HG03457 (cell line): ENCODE data around the gene FAM199X.
"Not testable (repeated sequence)": the region's sequence is repeated elsewhere in the genome, so short reads cannot be mapped to it uniquely, and the experiment has no call there.

Source experiments
- ATAC-seq: cut with Tn5 transposase; IDR thresholded peaks from one replicate; pipeline ENCODE4 v1.9.1; 2021; ENCODE audit warnings: moderate number of reproducible peaks; ENCODE audit not compliant: unreplicated experiment

Gene FAM199X

DNA sequence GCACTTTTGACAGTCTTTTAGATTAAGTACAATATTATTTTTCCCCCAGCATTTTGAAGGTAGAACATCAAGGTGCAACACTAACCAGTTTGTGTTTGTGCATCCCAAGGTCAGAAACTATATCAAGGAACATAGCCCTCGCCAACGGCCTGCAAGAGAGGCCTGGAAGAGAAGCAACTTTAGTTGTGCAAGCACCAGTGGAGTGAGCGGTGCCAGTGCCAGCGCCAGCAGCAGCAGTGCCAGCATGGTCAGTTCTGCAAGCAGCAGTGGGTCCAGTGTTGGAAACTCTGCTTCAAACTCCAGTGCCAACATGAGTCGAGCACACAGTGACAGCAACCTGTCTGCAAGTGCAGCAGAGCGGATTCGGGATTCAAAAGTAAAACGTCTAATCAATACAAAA is 21.7 kb downstream of the FAM199X start:
- ATAC-seq = no peak

DNA sequence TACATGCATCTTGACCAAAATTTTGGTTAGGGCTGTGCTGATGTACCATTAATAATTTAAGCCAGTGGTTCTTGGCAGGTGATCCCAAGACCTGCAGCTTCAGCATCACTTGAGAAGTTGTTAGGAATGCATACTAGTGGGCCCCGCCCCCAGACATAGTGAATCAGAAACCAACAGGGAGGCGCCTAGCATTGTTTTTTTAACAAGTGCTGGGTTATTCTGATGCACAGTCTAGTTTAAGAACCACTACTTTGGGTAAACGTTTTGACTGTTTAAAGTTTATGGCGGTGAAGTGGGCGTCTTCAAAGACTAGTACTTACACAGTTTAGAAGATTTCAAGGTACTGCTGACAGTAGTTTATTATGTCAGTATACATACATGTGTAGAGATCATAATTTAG is 23.6 kb downstream of the FAM199X start:
- no peak for ATAC-seq

DNA sequence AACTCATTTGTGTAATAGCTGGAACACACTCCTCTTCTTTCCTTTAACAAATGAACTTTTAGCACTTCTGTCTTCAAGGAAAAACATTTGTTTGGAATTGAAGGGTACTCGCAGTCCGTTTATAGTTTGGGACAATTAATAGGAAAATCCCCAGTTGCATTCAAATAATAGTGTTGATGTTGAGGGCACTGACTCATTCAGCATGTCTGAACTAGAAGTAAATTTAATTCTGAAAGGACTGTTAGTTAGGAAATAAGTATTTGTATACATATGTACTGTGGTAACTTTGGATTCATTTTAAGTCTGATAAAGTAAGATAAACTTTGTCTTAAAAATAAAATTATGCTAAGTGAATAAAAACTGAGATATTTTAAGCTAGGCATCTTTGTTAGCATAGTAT is 27.2 kb downstream of the FAM199X start:
- ATAC-seq = no peak

DNA sequence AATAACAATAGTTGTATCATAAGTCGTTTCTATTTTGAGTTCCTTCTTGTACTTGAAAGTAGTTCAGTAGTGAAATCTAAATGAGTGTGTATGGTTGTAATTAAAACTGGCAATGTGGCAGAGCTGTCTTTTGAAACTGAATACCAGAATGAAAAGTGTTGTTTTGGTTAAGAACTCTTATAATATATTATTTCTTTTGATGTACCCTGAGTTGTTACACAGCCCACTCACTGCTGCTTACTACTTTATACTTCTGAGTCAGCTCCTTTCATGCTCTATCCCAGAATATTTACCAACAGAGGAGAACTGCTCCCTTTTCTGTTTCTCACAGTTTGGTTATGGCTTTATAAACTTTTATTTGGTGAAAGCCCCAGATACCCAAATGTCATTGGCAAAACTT is 28.8 kb downstream of the FAM199X start:
- no peak for ATAC-seq

DNA sequence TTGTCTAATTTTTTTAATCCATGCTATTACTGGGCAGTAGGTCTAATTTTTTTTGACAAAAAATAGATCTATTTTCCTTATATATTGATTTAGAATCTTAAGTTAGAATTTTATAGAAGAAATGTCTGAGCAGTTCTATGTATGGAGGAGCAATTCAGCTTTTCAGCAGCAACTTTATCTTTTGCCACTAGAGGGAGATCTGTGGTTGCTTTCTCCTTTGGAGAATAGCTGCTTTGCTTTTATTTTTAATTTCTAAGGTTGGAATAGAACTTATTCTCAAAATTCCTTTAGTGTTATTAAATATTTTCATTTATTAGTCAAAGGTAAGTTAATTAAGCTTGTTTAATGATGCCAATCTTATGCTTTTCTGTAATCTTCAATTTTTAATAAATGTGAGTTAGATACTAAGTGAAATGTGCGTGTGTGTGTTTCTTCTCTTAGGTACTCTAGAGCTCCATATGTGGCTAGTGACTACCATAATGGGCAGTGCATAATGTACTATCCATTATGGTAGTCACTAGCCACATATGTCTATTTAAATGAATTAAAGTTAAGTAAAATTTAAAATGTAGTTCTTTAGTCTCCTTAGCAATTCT is 29.3 kb downstream of the FAM199X start:
- ATAC-seq = no peak

DNA sequence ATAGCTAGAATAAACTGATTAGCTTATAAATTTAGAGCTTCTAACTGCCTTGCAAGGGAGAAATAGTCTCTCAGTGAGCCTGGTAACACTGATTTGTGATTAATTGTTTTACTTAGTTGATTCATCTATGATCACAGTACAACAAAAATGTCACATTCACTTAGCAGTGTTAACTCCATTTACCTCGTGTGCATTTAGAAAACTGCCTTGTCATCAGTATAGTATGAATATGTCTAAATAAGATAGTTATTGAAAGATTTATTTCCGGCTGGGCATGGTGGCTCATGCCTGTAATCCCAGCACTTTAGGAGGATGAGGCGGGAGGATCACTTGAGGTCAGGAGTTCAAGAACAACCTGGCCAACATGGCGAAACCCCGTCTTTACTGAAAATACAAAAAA is 39.3 kb downstream of the FAM199X start:
- ATAC-seq = no peak

DNA sequence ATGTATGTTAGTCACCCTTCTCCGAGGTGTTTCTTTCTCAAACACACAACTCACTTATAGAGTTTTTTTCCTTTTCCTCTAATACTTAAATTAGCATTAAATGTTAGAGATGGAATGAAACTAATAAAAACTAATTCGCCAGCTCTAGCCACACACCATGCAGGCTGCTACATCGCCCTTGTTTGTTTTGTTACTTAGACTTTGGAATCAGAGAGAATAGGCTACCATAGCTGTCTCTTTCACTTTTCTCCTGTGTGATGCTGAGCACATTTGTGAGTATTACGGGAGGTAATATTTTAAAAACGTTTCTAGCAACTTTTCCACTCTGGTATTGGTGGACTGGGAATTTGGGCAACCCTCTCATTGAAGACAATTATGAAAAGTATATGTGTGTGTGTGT is 44.9 kb downstream of the FAM199X start:
- no peak for ATAC-seq

DNA sequence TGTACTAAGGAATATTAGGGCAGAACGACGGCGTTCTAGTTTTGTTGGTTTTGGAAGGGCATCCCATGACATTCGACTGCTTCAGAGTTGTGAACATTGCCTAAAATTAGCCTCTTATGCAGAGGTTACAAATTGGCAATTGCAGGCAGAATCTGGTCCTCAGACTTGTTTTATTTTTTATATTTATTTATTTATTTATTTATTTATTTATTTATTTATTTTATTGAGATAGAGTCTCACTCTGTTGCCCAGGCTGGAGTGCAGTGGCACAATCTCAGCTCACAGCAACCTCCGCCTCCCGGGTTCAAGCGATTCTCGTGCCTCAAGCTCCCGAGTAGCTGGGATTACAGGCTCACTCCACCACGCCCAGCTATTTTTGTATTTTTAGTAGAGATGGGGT is 63.8 kb downstream of the FAM199X start:
- not testable (repeated sequence) for ATAC-seq
